ENCODE results near the gene PRDM16. TPM values are rescaled to one million over a fixed set of nuclear protein-coding genes. Genes with fewer than 3 reads are reported as not detected.

Gene PRDM16
- polyA plus RNA-seq, 1 donor from 2014 or later, result not detected

DNA sequence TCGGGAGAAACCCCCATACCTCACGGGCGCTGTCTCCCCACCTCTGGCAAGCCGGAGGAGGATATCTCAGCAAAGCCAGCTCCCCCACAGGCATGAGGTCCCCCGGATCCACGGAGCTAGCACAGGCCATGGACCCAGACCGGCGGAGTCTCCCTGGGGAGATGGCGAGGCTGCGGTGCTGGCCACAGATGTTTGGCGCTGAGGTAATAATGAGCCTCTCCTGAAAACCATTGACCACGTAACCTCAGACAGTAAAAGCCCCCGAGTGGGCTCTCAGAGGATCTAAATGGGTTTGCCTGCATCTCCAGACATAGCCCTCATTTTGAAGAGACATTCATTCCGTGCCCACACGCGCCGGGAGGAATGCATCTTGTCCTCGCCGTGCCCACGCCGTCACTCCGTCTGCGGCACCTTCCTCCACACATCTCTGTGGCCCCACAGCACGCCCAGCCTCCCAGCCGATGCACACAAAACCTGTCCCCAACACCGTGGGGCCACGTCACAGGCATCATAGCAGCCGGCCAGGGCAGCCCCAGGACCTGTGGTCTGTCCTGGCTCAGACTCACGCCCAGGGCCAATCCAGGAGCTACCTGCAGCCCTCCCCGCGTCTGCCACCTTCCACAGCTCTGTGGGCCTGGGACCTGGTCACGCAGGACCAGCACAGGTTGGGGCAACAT lies 150.9 kb downstream of the PRDM16 start:
- Mint-ChIP-seq H3K4me1 (no peaks in the 10 kb centered on the region), H3K27me3 (peaks cover 5% of the 10 kb centered on the region), H3K4me3 (no peak overlapping the region), H3K9me3 (no peaks in the 10 kb centered on the region), H3K27ac (no peak overlapping the region), H3K36me3 (no peaks in the 10 kb centered on the region)

GRCh38 chr1:3221112-3222041 lies 152.4 kb downstream of the PRDM16 start:
- no peaks in the 10 kb centered on the region for H3K36me3 Mint-ChIP-seq
- no peak overlapping the region for H3K27ac Mint-ChIP-seq
- H3K9me3 Mint-ChIP-seq, result no peaks in the 10 kb centered on the region
- no peak overlapping the region for H3K4me3 Mint-ChIP-seq
- H3K4me1 Mint-ChIP-seq, result no peaks in the 10 kb centered on the region
- H3K27me3 Mint-ChIP-seq, result peaks cover 1% of the 10 kb centered on the region

DNA sequence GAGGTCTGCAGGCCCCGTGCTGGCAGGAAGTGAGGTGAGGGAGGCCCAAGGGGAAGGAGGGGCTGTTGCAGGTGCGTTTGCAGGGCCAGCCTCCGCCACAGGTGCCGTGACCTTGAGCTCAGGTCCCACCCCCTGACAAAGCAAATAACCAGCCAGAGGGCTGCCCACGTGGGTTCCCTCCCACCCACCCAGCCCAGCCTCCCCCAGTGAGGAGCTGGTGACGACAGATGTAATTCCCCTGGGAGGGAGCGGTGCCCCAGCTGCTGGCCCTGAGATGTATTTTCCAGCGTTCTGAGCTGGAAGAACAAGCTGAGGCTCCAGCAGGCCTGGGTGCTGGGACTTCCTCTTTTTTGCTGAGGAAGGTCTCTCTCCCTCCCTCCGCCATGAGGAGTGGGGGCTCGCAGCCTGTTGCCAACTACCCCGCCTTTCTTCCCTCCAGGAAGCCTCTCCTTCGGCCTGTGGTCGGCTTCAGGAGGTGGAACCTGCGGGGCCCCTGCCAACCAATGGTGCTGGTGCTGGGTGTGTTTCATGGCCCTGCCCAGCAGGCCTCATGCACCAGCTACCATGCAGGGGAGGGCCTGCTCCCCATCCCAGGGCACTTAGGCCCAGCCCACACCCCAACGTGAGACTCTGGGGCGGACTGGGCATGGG lies 153.2 kb downstream of the PRDM16 start:
- no peaks in the 10 kb centered on the region for H3K4me1 Mint-ChIP-seq
- H3K36me3 Mint-ChIP-seq, result no peaks in the 10 kb centered on the region
- no peaks in the 10 kb centered on the region for H3K9me3 Mint-ChIP-seq
- H3K27me3 Mint-ChIP-seq, result peaks cover 1% of the 10 kb centered on the region
- H3K27ac Mint-ChIP-seq, result no peak overlapping the region
- no peak overlapping the region for H3K4me3 Mint-ChIP-seq

DNA sequence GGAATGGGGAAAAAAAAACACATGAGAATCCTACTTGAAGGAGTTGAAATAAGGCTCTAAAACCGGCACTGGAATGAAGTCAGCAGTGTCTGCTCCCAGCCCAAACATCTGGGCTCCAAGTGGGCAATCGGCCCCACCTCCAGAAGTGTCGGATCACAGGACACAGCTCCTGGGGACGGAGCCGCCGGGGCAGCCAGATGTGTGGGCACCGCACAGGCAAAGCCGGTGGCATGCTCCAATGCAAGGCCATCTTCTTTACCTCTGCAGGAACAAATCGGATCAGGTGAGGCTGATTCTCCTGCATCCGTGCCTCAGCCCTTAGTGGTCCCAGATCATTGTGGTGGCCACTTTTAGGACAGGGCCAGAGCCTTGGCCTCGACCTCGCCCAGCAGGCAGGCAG lies 156.7 kb downstream of the PRDM16 start:
- H3K4me3 Mint-ChIP-seq, result no peak overlapping the region
- no peak overlapping the region for H3K27ac Mint-ChIP-seq
- peaks cover 2% of the 10 kb centered on the region for H3K27me3 Mint-ChIP-seq
- no peaks in the 10 kb centered on the region for H3K9me3 Mint-ChIP-seq
- no peaks in the 10 kb centered on the region for H3K36me3 Mint-ChIP-seq
- no peaks in the 10 kb centered on the region for H3K4me1 Mint-ChIP-seq

DNA sequence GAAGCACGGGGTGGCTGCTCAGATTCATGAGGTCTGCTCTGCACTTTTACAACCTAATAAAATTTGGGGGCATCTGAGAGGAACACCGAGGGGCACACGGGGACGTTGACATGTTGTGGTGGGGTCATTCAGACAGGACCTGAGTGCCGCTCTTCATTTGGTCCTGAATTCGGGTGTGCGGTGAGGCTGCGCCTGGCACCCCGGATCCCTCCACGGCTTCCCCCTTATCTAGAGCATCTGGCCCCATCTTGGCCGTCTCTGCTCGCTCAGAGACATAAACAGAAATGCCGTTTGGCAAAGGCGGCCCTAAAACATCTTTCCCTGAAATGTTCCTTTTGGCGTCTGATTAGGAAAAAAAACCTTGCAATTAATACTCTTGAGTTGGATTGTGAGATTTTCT lies 157.2 kb downstream of the PRDM16 start:
- Mint-ChIP-seq H3K4me3 (no peak overlapping the region), H3K27me3 (peaks cover 2% of the 10 kb centered on the region), H3K9me3 (no peaks in the 10 kb centered on the region), H3K27ac (no peak overlapping the region), H3K36me3 (no peaks in the 10 kb centered on the region), H3K4me1 (no peaks in the 10 kb centered on the region)

DNA sequence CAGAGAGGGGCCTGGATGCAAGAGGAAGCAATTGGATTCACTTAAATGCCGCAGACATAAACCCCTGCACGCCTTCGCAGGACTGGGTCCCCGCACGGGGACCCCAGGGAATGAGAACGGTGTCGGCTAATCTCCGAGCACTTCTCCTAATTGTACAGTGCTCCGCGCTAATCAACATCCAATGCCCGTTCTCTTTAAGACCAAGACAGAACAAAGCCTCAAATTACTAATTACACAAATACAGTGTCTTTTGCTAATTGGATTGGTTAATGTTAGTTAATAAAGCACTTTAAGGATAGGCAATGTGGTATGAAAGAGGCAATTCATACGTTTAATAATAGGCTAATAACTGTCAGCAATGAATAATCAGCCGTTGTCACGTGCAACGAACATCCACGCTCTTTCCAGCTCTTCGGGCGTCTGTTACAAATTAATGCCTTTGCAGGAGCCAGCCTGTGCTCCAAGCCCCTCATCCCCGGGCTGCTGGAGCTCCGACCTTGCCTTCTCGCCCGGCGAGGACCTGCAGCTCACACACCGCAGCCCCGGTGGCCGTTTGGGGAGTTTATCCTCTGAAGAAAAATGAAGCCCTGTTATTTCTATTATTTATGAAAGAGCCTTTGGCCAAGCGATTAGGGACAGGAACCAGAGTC lies 157.8 kb downstream of the PRDM16 start:
- H3K27ac Mint-ChIP-seq, result no peak overlapping the region

GRCh38 chr1:3227351-3227704 lies 158.3 kb downstream of the PRDM16 start:
- Mint-ChIP-seq H3K4me1 (no peaks in the 10 kb centered on the region), H3K4me3 (no peak overlapping the region), H3K9me3 (no peaks in the 10 kb centered on the region), H3K27ac (no peak overlapping the region), H3K27me3 (peaks cover 2% of the 10 kb centered on the region), H3K36me3 (no peaks in the 10 kb centered on the region)

More for the DNA sequence above, 157.8 kb downstream of the PRDM16 start:
- Mint-ChIP-seq H3K36me3 (no peaks in the 10 kb centered on the region), H3K27me3 (peaks cover 2% of the 10 kb centered on the region), H3K9me3 (no peaks in the 10 kb centered on the region), H3K4me1 (no peaks in the 10 kb centered on the region), H3K4me3 (no peak overlapping the region)

GRCh38 chr1:3227893-3228292 lies 158.9 kb downstream of the PRDM16 start:
- no peak overlapping the region for H3K4me3 Mint-ChIP-seq
- no peaks in the 10 kb centered on the region for H3K36me3 Mint-ChIP-seq

DNA sequence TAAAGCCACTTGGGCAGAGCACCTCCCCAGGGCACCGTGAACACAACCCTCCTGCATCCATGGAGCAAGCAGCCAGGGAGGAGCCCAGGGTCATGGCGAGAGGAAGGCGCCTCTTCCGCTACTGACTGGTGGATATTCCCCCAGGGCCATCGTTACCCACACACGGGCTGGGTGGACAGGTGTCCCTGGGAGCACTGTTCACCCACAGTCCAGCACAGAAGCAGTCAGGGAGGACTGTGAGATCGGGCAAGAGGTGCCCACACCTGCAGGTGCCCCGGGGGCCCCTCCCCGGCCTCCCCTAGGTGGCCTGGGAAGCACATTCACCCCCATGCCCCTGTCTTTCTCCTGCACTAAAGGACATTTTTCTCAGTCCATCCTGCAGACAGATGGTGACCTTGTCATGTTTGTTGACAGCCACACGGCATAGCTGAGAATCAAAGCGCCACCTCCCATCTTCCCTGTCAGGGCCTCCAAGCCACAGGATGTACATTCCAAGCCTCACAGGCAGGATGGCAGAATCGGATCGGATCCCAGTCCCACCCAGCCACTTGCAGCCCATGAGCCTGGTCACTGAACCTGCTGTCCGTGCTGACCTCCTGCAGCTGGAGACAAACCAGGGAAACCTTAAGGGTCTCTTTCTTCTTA lies 160.2 kb downstream of the PRDM16 start:
- no peaks in the 10 kb centered on the region for H3K36me3 Mint-ChIP-seq
- H3K4me1 Mint-ChIP-seq, result no peaks in the 10 kb centered on the region
- H3K27ac Mint-ChIP-seq, result no peak overlapping the region
- peaks cover 2% of the 10 kb centered on the region for H3K27me3 Mint-ChIP-seq
- H3K9me3 Mint-ChIP-seq, result no peaks in the 10 kb centered on the region
- no peak overlapping the region for H3K4me3 Mint-ChIP-seq

More at GRCh38 chr1:3227893-3228292, 158.9 kb downstream of the PRDM16 start:
- Mint-ChIP-seq H3K27ac (no peak overlapping the region), H3K9me3 (no peaks in the 10 kb centered on the region), H3K4me1 (no peaks in the 10 kb centered on the region), H3K27me3 (peaks cover 2% of the 10 kb centered on the region)

- Mint-ChIP-seq H3K4me1 (no peaks in the 10 kb centered on the region), H3K27ac (no peak overlapping the region), H3K27me3 (peaks cover 2% of the 10 kb centered on the region), H3K4me3 (no peak overlapping the region), H3K36me3 (no peaks in the 10 kb centered on the region), H3K9me3 (no peaks in the 10 kb centered on the region)
These were observed 161.6 kb downstream of the PRDM16 start for GRCh38 chr1:3230553-3230952.

DNA sequence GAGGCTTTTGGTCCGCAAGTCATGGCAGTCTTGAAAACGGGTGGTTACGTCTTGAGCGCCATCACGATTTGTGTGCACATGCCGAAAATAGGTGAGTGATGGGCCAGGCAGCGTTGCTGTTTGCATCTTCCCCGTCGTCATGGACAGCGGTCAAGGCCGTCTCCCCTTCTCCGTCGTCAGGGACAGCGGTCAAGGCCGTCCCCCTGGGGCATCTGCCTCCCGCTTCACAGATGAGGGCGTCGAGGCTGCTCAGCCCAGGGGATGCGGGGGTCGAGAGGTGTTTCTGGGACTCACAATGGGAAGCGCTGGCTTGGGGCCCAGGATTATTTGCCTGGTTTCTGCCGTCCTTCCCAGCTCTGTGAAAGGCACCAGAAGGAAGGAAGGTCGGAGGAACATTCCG lies 162.2 kb downstream of the PRDM16 start:
- Mint-ChIP-seq H3K4me3 (no peak overlapping the region), H3K27me3 (peaks cover 2% of the 10 kb centered on the region), H3K36me3 (no peaks in the 10 kb centered on the region), H3K27ac (no peak overlapping the region), H3K4me1 (peaks cover 0 to 2% (median 0%) of the 10 kb centered on the region in 3 donors), H3K9me3 (no peaks in the 10 kb centered on the region)

- H3K36me3 Mint-ChIP-seq, result no peaks in the 10 kb centered on the region
- H3K4me3 Mint-ChIP-seq, result no peak overlapping the region
- peaks cover 0 to 2% (median 0%) of the 10 kb centered on the region in 3 donors for H3K4me1 Mint-ChIP-seq
- H3K9me3 Mint-ChIP-seq, result no peaks in the 10 kb centered on the region
- no peak overlapping the region for H3K27ac Mint-ChIP-seq
- peaks cover 2% of the 10 kb centered on the region for H3K27me3 Mint-ChIP-seq
These were observed 162.8 kb downstream of the PRDM16 start for GRCh38 chr1:3231826-3232225.

GRCh38 chr1:3233031-3233430 lies 164.0 kb downstream of the PRDM16 start:
- no peak overlapping the region for H3K4me3 Mint-ChIP-seq

GRCh38 chr1:3233551-3233950 lies 164.5 kb downstream of the PRDM16 start:
- Mint-ChIP-seq H3K27me3 (peaks cover 2% of the 10 kb centered on the region), H3K4me3 (no peak overlapping the region), H3K9me3 (no peaks in the 10 kb centered on the region), H3K27ac (no peak overlapping the region), H3K4me1 (peaks cover 0 to 2% (median 0%) of the 10 kb centered on the region in 3 donors), H3K36me3 (no peaks in the 10 kb centered on the region)

More at GRCh38 chr1:3233031-3233430, 164.0 kb downstream of the PRDM16 start:
- Mint-ChIP-seq H3K4me1 (peaks cover 0 to 2% (median 0%) of the 10 kb centered on the region in 3 donors), H3K36me3 (no peaks in the 10 kb centered on the region), H3K9me3 (no peaks in the 10 kb centered on the region), H3K27ac (peak overlapping the region in 1 of 3 donors; percentile 13), H3K27me3 (peaks cover 2% of the 10 kb centered on the region)

All from IgD-negative memory B cell (primary cell).